GM19324 (cell line): ENCODE results near the gene CHP1.
"Not testable (repeated sequence)": the region's sequence is repeated elsewhere in the genome, so short reads cannot be mapped to it uniquely, and the experiment has no call there.

Experiments used
- ATAC-seq: cut with Tn5 transposase; IDR thresholded peaks from one replicate; pipeline ENCODE4 v1.9.1; 2021; ENCODE audit warnings: mild to moderate bottlenecking, moderate library complexity; ENCODE audit not compliant: unreplicated experiment, low FRiP score

Gene CHP1

GRCh38 chr15:41288464-41288863 is 57.4 kb downstream of the CHP1 start:
- no peak for ATAC-seq

- no peak for ATAC-seq
Observed at GRCh38 chr15:41289953-41290352, 58.9 kb downstream of the CHP1 start.

DNA sequence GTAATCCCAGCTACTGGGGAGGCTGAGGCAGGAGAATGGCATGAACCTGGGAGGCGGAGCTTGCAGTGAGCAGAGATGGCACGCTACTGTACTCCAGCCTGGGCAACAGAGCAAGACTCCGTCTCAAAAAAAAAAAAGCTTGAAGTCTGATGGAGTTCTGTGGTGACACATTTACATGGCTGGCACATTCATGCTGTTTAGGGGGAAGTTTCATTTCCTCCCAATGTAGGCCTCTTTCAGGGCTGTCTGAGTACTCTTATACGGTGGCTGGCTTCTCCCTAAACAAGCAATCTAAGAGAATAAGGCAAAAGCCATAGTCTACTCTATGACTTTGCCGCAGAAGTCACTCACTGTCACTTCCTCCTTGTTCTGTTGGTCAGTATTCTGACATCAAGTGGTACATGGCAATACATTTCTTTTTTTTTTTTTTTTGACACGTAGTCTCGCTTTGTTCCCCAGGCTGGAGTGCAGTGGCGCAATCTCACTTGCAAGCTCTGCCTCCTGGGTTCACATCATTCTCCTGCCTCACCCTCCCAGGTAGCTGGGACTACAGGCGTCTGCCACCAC is 60.1 kb downstream of the CHP1 start:
- peak; percentile 70 for ATAC-seq

- ATAC-seq, result no peak
Observed at GRCh38 chr15:41292521-41292920, 61.5 kb downstream of the CHP1 start.

DNA sequence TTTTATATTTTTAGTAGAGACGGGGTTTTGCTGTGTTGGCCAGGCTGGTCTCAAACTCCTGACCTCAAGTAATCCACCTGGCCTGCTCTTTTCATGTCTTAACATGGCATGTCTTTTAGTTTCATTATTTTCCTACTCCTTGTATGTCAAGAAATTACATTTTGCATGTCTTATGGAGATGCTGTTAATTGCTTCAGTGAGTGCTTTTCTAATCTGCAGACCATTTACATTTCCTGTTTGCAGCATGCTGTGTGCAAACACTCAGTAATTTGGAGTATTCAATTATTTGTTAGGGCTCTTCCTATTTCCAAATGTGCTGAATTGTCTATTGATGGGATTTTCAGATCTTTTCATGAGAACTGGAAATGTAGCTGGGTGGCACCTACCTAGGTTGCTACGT is 70.1 kb downstream of the CHP1 start:
- not testable (repeated sequence) for ATAC-seq

- ATAC-seq, result no peak
Observed at GRCh38 chr15:41301587-41301986, 70.5 kb downstream of the CHP1 start.

- no peak for ATAC-seq
Observed at GRCh38 chr15:41304149-41304770, 73.2 kb downstream of the CHP1 start.

DNA sequence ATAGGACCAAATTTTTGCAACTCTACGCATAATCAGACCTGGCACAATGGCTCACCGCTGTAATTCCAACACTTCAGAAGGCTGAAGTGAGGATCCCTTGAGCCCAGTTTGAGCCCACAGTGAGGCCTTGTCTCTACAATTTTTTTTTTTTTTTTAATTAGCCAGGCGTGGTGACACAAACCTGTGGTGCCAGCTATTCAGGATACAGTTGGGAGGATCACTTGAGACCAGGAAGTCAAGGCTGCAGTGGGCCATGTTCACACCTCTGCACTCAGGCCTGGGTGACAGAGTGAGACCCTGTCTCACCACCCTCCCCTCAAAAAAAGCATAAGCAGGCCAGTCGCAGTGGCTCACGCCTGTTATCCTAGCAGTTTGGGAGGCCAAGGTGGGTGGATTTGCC is 76.6 kb downstream of the CHP1 start:
- no peak for ATAC-seq

- no peak for ATAC-seq
Observed at GRCh38 chr15:41309226-41309905, 78.3 kb downstream of the CHP1 start.

GRCh38 chr15:41320805-41321330 is 89.8 kb downstream of the CHP1 start:
- ATAC-seq, result not testable (repeated sequence)

GRCh38 chr15:41323611-41324010 is 92.5 kb downstream of the CHP1 start:
- no peak for ATAC-seq

DNA sequence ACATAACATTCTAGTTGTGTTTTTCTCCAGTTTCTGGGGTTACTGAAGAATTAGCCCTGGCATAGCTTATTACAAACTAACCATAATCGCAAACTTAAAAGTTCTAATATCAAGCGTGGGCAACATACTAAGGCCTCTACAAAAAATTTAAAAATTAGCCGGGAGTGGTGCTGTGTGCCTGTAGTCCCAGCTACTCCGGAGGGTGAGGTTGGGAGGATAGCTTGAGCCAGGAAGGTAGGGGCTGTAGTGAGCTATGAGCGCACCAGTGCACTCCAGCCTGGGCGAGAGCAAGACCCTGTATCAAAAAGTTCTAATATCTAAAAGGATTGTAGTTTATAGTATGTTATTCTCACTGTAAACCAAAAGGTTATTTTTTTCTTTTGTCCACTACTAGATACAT is 100.2 kb downstream of the CHP1 start:
- ATAC-seq, result no peak
